ENCODE data around the gene PUS1. TPM values are rescaled to one million over a fixed set of nuclear protein-coding genes. Genes with fewer than 3 reads are reported as not detected.

Gene PUS1
- total RNA-seq, 1 experiment from 2014 or later: 117 TPM

DNA sequence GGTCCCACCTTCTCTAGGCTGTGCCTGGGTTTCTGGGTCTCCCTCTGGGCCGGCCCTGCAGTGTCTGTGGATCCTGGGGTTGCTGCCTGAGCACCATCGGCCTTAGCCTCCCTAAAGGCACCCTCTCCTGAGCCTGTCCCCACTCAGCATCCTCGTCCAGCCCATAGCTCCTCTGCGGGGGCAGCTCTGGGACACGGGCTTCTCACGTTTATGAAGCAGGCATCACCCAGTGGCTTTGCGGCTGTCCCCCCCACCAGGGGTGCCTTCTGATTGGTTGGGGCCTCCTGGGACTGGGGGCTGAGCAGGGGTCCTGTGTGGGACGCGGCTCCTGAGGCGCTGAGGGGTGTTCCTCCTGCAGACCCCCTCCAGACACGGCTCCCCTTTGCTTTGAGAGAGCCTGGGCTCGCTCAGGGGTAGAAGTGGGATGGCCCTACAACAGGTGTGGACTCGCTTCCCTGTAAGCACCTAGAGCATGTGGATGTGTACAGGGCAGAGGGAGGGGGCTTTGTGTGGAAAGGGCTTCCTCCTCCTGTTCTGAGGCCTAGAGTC lies 23.9 kb upstream of the PUS1 start:
- no peaks in the 10 kb centered on the region for H3K27me3 ChIP-seq (ENCODE audit: insufficient read depth, low read length)
- no peak overlapping the region for H3K4ac ChIP-seq (ENCODE audit: low read depth, low read length)
- no peak overlapping the region for H2BK5ac ChIP-seq (ENCODE audit: insufficient read length, low read length)
- H2BK20ac ChIP-seq (ENCODE audit: low read depth, low read length, poor library complexity, severe bottlenecking): no peak overlapping the region
- no peaks in the 10 kb centered on the region for H4K20me1 ChIP-seq (ENCODE audit: control insufficient read depth, insufficient read depth, insufficient read length)
- Mint-ChIP-seq H3K27ac (peak overlapping the region; percentile 64 to 87 (median 79); a peak in 3 of 7 replicates), H3K9me3 (no peaks in the 10 kb centered on the region), H3K27me3 (ENCODE audit: low read depth) (no peaks in the 10 kb centered on the region), H3K4me1 (peaks cover 1 to 12% of the 10 kb centered on the region in 2 experiments; a peak in 3 of 4 replicates), H3K4me3 (no peak overlapping the region), H3K36me3 (ENCODE audit: insufficient read depth in 1 of 3, low read depth in 3 of 3) (peaks cover 4 to 9% (median 7%) of the 10 kb centered on the region in 3 experiments; a peak in 5 of 7 replicates)
- no peak overlapping the region for H4K5ac ChIP-seq (ENCODE audit: insufficient read length, low read depth, low read length)
- no peak for DNase-seq
- H2AFZ ChIP-seq (ENCODE audit: low read length): no peak overlapping the region
- H4K91ac ChIP-seq (ENCODE audit: insufficient read length, low read depth, low read length): no peak overlapping the region
- H3K9me3 ChIP-seq (ENCODE audit: control insufficient read depth, low read depth, low read length): no peaks in the 10 kb centered on the region
- H3K14ac ChIP-seq (ENCODE audit: insufficient read depth, low read length): no peak overlapping the region
- H3K9ac ChIP-seq (ENCODE audit: extremely low read depth, insufficient read length, low read length): no peak overlapping the region
- no peak overlapping the region for H2AK5ac ChIP-seq (ENCODE audit: insufficient read length, low read length)
- H4K8ac ChIP-seq (replicated peaks; ENCODE audit: insufficient read length, low read depth, low read length): no peak overlapping the region
- WGBS (ENCODE audit: extremely low coverage, insufficient read length, low lambda C conversion rate): no CpG with 5 or more reads among the region's 13 CpGs
- H3K18ac ChIP-seq (ENCODE audit: insufficient read length, low read depth, low read length): no peak overlapping the region
- H3K23ac ChIP-seq (ENCODE audit: insufficient read length, low read depth, low read length): no peak overlapping the region
- no peak overlapping the region for H2BK120ac ChIP-seq (ENCODE audit: low read depth, low read length, poor library complexity, severe bottlenecking)
- no peaks in the 10 kb centered on the region for H3K4me1 ChIP-seq (ENCODE audit: insufficient read depth, low read length)
- no peak for TF ChIP-seq CTCF (conservative IDR thresholded peaks at IDR 0.05)
- no peak overlapping the region for H3K56ac ChIP-seq (ENCODE audit: insufficient read length, low read depth, low read length)
- H3K79me2 ChIP-seq (ENCODE audit: insufficient read depth, low read length): no peaks in the 10 kb centered on the region; the same call in 1 of the 2 replicates
- no peaks in the 10 kb centered on the region for H3K23me2 ChIP-seq (ENCODE audit: insufficient read length, low read depth, low read length, poor library complexity, severe bottlenecking)
- no peak overlapping the region for H3K4me2 ChIP-seq (ENCODE audit: insufficient read depth, insufficient read length, low read length)
- H3T11ph ChIP-seq (ENCODE audit: low read length): no peak overlapping the region
- H2BK15ac ChIP-seq (ENCODE audit: low read depth, low read length): no peak overlapping the region
- no peak overlapping the region for H3K27ac ChIP-seq (ENCODE audit: insufficient read length, low read depth, low read length)
- H2BK12ac ChIP-seq (ENCODE audit: insufficient read length, low read depth, low read length): no peak overlapping the region
- H3K79me1 ChIP-seq (ENCODE audit: insufficient read depth, low read depth, low read length, poor library complexity, severe bottlenecking): no peaks in the 10 kb centered on the region

Measured in H9 (cell line).